ENCODE data around the gene PRKCE.

PRKCE gene

DNA sequence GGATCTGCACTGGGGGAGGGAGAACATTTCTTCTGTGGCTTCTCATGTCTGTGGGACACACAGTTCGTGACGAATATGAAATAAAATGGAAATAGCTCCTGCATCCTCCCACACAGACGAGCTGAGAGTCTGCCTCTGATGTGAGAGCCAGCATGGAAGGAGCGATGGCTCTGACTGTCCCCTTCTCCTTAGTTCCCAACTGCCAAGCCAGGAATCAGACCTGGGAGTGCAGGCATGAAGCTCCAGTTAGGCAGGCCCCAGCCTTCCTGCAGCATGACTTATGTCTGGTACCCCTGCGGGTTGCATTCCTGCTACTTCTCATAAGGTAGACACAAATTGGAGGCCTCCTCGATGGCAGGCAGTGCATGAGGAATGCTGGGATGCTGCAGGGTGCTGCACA, 56.2 kb downstream of the PRKCE start:
- no peak for FAIRE-seq
- TF ChIP-seq, protein P1, sequence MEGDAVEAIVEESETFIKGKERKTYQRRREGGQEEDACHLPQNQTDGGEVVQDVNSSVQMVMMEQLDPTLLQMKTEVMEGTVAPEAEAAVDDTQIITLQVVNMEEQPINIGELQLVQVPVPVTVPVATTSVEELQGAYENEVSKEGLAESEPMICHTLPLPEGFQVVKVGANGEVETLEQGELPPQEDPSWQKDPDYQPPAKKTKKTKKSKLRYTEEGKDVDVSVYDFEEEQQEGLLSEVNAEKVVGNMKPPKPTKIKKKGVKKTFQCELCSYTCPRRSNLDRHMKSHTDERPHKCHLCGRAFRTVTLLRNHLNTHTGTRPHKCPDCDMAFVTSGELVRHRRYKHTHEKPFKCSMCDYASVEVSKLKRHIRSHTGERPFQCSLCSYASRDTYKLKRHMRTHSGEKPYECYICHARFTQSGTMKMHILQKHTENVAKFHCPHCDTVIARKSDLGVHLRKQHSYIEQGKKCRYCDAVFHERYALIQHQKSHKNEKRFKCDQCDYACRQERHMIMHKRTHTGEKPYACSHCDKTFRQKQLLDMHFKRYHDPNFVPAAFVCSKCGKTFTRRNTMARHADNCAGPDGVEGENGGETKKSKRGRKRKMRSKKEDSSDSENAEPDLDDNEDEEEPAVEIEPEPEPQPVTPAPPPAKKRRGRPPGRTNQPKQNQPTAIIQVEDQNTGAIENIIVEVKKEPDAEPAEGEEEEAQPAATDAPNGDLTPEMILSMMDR (IDR thresholded peaks at IDR 0.05; ENCODE audit: insufficient read depth, missing control alignments) = no peak
- no peak for DNase-seq (ENCODE audit: insufficient read length, low spot score)

DNA sequence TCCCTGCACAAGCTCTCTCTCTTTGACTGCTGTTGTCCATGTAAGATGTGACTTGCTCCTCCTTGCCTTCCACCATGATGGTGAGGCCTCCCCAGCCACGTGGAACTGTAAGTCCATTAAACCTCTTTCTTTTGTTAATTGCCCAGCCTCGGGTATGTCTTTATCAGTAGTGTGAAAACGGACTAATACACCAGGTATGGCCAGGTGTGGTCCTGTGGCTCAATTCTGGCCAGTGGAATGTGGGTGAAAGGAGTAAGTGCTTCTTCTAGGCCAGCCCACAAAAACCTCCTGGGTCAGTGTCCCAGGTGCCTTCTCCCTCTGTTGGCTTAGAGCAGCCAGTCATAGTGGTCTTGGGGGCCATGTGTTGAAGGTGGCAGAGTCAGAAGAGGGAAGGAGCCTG, 57.0 kb downstream of the PRKCE start:
- DNase-seq (ENCODE audit: insufficient read length, low spot score) (no peak), FAIRE-seq (no peak)
- TF ChIP-seq, protein P1 (IDR thresholded peaks at IDR 0.05; ENCODE audit: insufficient read depth, missing control alignments) = no peak

DNA sequence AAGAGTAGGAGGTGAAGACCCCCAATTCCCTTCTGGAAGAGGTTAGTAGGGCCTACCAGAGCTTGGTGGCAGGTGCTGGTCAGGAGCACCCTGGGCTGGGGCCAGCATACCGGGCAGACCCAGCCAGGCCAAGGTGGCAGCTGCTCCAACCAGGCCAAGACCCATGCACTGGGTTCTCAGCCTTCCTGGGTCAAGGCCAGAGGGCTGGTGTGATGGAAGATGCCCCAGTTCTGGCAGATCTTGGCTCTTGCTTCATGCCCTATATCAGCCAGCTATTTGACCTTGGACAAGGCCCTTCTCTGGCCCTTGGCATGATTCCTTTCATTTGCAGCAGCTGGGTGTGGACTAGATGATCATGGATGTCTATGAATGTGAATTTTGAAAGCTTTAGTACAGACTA, 57.7 kb downstream of the PRKCE start:
- FAIRE-seq = no peak
- TF ChIP-seq, protein P1 (IDR thresholded peaks at IDR 0.05; ENCODE audit: insufficient read depth, missing control alignments) = no peak
- DNase-seq (ENCODE audit: insufficient read length, low spot score) = no peak

DNA sequence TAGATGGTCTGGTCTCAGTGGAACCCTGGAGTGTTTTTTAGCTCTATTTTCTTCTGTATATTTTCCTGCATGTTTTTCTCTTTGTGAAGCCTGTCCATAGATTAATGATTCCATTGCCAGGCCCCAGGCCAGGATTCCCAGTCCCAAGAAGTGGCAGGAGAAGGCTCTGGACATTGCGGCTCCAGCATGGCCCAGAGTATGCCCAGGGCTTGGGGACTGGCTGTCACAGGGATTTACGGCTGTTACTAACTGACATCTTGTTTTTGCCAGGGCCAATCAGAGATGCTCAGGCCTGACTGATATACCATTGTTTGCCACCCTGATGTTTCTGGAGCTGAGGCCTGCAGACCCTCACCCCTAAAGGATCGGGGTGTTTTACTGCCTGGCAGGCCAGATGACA, 59.0 kb downstream of the PRKCE start:
- DNase-seq (ENCODE audit: insufficient read length, low spot score) (no peak), FAIRE-seq (no peak)
- TF ChIP-seq, protein P1 (IDR thresholded peaks at IDR 0.05; ENCODE audit: insufficient read depth, missing control alignments) = no peak

DNA sequence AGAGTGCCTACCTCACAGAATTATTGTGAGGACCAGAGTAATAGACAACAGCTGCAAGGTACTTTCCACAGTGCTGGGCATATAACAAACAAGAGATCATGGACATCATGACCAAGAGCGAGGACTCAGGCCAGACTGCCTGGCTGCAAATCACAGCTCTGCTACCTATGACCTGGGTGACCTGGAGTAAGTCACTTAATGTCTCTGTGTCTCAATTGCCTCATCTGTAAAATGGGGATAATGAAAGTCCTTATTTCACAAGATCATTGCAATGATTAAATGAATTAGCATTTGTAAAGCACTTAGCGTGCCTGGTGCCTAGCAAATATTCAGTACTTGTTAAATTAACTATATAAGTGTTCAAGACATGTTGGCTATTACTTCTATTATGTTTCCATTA, 59.7 kb downstream of the PRKCE start:
- TF ChIP-seq, protein P1 (IDR thresholded peaks at IDR 0.05; ENCODE audit: insufficient read depth, missing control alignments) = no peak
- no peak for FAIRE-seq
- no peak for DNase-seq (ENCODE audit: insufficient read length, low spot score)

DNA sequence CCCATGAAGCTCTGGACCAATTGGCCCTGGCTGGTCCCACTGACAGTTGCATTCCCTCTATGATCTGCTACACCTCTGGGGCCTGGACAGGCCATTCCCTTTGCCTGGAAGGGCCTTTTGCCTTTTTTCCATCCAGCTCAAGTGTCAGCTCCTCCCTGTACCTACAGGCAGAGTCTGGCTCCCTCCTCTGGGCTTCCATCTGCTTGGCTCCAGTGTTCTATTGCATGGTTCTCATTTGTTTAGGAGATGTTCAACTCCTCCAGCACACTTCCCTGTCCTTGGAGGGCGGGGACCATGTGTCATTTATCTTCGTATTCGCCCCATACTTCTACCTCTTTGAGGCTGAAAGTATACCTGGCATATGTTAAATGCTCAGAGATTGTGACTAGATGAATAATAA, 61.1 kb downstream of the PRKCE start:
- FAIRE-seq = no peak
- DNase-seq (ENCODE audit: insufficient read length, low spot score) = no peak
- TF ChIP-seq, protein P1 (IDR thresholded peaks at IDR 0.05; ENCODE audit: insufficient read depth, missing control alignments) = no peak

DNA sequence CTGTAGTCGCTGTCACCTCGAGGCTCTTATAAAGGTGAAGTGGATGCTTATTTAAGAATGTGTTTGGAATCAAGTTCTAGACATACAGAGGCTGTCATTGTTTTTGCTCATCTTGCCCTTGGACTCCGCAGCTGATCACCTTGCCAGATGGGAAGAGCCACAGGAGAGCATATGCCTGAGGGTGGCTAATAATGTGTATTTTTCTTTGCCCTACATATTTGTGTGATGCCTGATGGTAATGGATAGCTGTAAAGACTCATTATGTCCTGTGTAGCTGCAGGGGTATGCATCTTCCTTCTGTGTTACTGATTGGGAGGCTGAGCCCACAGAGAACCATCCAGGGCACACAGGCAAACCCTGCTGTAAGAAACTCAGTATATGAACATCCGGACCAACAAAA, 61.7 kb downstream of the PRKCE start:
- FAIRE-seq = no peak
- TF ChIP-seq, protein P1 (IDR thresholded peaks at IDR 0.05; ENCODE audit: insufficient read depth, missing control alignments) = no peak
- DNase-seq (ENCODE audit: insufficient read length, low spot score) = no peak

All from D721Med (cell line).